Measurements from ENCODE around the gene MLKL. TPM values are rescaled to one million over a fixed set of nuclear protein-coding genes. Genes with fewer than 3 reads are reported as not detected.
A peak's percentile ranks its signal among the peaks of the same experiment; 100 is the strongest.

The MLKL gene
- polyA plus RNA-seq, 1 experiment: 5.8 TPM

- H3K9me3 ChIP-seq (ENCODE audit: control insufficient read depth, insufficient read depth, low read length): peaks cover 4% of the 10 kb centered on the region; the same call in 1 of the 2 replicates
- ChIA-PET POLR2A (interaction anchor here (0.6 to 1.2 kb wide), 10 partner anchors 12 to 956 kb away, joined by 3 to 6 read pairs (median 4); partner anchors contain the start of gene ADAT1), CTCF (interaction anchor here (1.1 to 2.2 kb wide), 3 partner anchors 16 to 195 kb away, joined by 3 to 15 read pairs (median 12); no protein-coding TSS in a partner anchor)
- no peak overlapping the region for H3K27ac ChIP-seq (ENCODE audit: low read depth, low read length)
- TF ChIP-seq CTCF (IDR thresholded peaks at IDR 0.05; ENCODE audit: low read depth, low read length): no peak
- DNase-seq (ENCODE audit: low read depth, low spot score): no peak
- H3K27me3 ChIP-seq (ENCODE audit: control insufficient read depth, insufficient read depth, low read length): no peaks in the 10 kb centered on the region
- H3K4me3 ChIP-seq (ENCODE audit: low read depth, low read length): peak overlapping the region; percentile 64
Measured at GRCh38 chr16:74667255-74667700, 33.4 kb downstream of the MLKL start.

DNA sequence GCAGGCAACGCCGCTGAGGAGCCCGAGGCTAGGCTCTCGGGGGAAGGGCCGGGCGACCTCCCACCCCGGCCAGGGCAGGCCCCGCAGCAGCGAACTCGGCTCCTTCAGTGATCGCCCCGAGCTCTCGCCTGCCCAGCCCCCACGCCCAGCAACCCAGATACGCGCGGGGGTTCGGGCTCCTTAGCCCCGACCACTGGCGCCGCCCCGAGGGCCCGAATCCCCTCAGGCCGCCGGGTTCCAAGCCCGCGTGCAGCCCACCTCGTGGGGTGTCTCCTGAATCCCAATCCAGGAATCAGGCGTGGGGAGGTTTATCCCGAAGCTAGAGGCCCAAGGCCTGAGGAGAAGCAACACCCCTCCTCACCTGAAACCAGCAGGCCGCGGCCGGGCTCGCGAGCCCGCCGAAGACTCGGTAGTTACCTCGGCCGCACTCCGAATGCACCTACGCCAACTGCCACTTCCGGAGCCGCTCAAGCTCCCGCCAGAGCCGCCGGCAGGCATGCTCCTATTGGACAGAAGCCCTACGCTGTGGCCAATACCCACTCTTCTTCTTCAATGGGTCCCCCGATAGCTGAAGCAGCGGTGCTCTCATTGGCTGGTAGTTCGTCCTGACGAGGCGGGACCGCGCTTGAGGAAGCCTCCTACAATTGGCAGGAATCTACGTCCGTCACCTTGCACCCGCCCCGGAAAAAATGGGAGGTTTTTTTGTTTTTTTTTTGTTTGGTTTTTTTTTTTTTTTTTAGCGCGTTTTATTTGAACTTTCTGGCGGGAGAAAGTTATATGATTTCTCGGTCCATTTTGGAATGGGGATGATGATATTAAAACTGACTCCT is 34.0 kb downstream of the MLKL start, which contains the start of gene RFWD3:
Gene RFWD3, minus strand, starts transcription at position 453 of the 830 bp plus-strand sequence. CDS start 5,428 bp downstream, outside the sequence.
- POLR2A ChIA-PET: interaction anchor here (0.6 to 1.1 kb wide), 12 partner anchors 9 to 957 kb away, joined by 3 to 12 read pairs (median 4); partner anchors contain the start of genes ADAT1 and MLKL

DNA sequence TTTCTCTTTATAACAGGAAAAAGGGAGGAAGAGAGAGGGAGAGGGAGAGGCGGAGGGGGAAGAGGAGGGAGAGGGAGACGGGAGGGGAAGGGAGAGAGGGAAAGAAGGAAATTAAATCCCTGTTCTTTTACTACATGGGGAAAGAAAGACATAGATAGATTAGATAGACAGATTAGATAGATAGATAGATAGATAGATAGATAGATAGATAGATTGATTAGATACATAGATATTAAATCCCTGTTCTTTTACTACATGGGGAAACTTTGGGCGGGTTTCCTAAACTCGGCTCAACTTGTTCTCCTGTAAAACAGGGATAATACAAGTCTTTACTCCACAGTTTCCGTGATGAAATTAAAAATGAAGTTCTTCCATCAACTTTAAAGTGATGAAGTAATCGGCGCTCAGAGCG is 34.6 kb downstream of the MLKL start:
- no peak for DNase-seq (ENCODE audit: low read depth, low spot score)
- Histone ChIP-seq H3K9me3 (ENCODE audit: control insufficient read depth, insufficient read depth, low read length) (peaks cover 4% of the 10 kb centered on the region; the same call in 1 of the 2 replicates), H3K27me3 (ENCODE audit: control insufficient read depth, insufficient read depth, low read length) (no peaks in the 10 kb centered on the region), H3K27ac (ENCODE audit: low read depth, low read length) (no peak overlapping the region), H3K4me3 (ENCODE audit: low read depth, low read length) (peak overlapping the region; percentile 87)
- no peak for TF ChIP-seq CTCF (IDR thresholded peaks at IDR 0.05; ENCODE audit: low read depth, low read length)
- ChIA-PET POLR2A (interaction anchor here (0.9 to 1.1 kb wide), 4 partner anchors 9 to 370 kb away, joined by 3 to 6 read pairs (median 3); no protein-coding TSS in a partner anchor), CTCF (interaction anchor here (2.0 to 2.1 kb wide), 2 partner anchors 14 to 196 kb away, joined by 6 to 15 read pairs; no protein-coding TSS in a partner anchor)

More for the DNA sequence above, 34.0 kb downstream of the MLKL start, which contains the start of gene RFWD3:
- Histone ChIP-seq H3K27me3 (ENCODE audit: control insufficient read depth, insufficient read depth, low read length) (no peaks in the 10 kb centered on the region), H3K4me3 (ENCODE audit: low read depth, low read length) (peak within 1 kb of the TSS; percentile 87), H3K27ac (ENCODE audit: low read depth, low read length) (peak within 1 kb of the TSS; percentile 73), H3K9me3 (ENCODE audit: control insufficient read depth, insufficient read depth, low read length) (peaks cover 4% of the 10 kb centered on the region; the same call in 1 of the 2 replicates)
- CTCF ChIA-PET: interaction anchor here (0.7 to 2.2 kb wide), 3 partner anchors 15 to 196 kb away, joined by 3 to 15 read pairs (median 12); no protein-coding TSS in a partner anchor
- TF ChIP-seq CTCF (IDR thresholded peaks at IDR 0.05; ENCODE audit: low read depth, low read length): no peak
- DNase-seq (ENCODE audit: low read depth, low spot score): peak; percentile 96

DNA sequence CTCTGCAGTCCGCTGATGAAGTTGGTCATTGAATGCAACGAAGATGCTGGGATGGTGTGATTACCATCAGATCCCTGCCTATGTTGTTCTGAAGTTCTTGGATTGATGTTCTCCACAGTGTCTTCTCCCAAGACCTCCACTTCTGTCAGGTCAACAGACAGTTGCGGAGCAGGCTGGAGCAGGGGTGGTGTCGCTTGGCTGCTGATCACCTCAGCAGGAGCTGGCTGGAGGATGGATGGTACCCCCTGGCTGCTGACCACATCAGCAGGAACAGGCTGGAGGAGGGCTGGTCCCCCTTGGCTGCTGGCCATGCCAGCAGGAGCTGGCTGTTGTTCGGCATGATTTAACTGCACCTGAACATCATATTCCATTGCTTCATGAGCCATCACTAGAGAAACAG is 39.6 kb downstream of the MLKL start:
- CTCF ChIA-PET: interaction anchor here (0.6 kb wide), 1 partner anchor 857 kb away, joined by 4 read pairs; no protein-coding TSS in a partner anchor
- no peak for DNase-seq (ENCODE audit: low read depth, low spot score)
- no peaks in the 10 kb centered on the region for H3K9me3 ChIP-seq (ENCODE audit: control insufficient read depth, insufficient read depth, low read length)
- no peak for TF ChIP-seq CTCF (IDR thresholded peaks at IDR 0.05; ENCODE audit: low read depth, low read length)
- H3K4me3 ChIP-seq (ENCODE audit: low read depth, low read length): no peak overlapping the region
- H3K27me3 ChIP-seq (ENCODE audit: control insufficient read depth, insufficient read depth, low read length): no peaks in the 10 kb centered on the region
- no peak overlapping the region for H3K27ac ChIP-seq (ENCODE audit: low read depth, low read length)
- POLR2A ChIA-PET: no interaction called here

Data from AG04450 (cell line).